Measurements from ENCODE around the gene RNU2-1.
"Not testable (repeated sequence)": the region's sequence is repeated elsewhere in the genome, so short reads cannot be mapped to it uniquely, and the experiment has no call there.

RNU2-1 gene

GRCh38 chr17:43216369-43216761 lies 17.4 kb downstream of the RNU2-1 start:
- DNase-seq (ENCODE audit: low read depth): no peak

GRCh38 chr17:43215341-43215740 lies 18.4 kb downstream of the RNU2-1 start:
- DNase-seq (ENCODE audit: low read depth): no peak

GRCh38 chr17:43213545-43213944 lies 20.2 kb downstream of the RNU2-1 start:
- DNase-seq (ENCODE audit: low read depth): no peak

- DNase-seq (ENCODE audit: low read depth): no peak
These were observed 20.9 kb downstream of the RNU2-1 start for GRCh38 chr17:43212641-43213490.

- peak; percentile 45 for DNase-seq (ENCODE audit: low read depth)
These were observed 22.0 kb downstream of the RNU2-1 start, which contains the start of gene TMEM106A for GRCh38 chr17:43211480-43212402. Gene TMEM106A, plus strand, starts transcription at chr17:43211875. Its CDS starts 1,167 bp downstream, at chr17:43213042.

GRCh38 chr17:43211123-43211479 lies 22.7 kb downstream of the RNU2-1 start:
- DNase-seq (ENCODE audit: low read depth): no peak

- DNase-seq (ENCODE audit: low read depth): no peak
These were observed 23.2 kb downstream of the RNU2-1 start for GRCh38 chr17:43210576-43210975.

GRCh38 chr17:43203013-43203412 lies 30.8 kb downstream of the RNU2-1 start:
- not testable (repeated sequence) for DNase-seq (ENCODE audit: low read depth)

GRCh38 chr17:43200127-43200526 lies 33.6 kb downstream of the RNU2-1 start:
- no peak for DNase-seq (ENCODE audit: low read depth)

- DNase-seq (ENCODE audit: low read depth): no peak
These were observed 34.1 kb downstream of the RNU2-1 start for GRCh38 chr17:43199633-43200032.

- DNase-seq (ENCODE audit: low read depth): no peak
These were observed 40.5 kb downstream of the RNU2-1 start for GRCh38 chr17:43193251-43193650.

- not testable (repeated sequence) for DNase-seq (ENCODE audit: low read depth)
These were observed 47.1 kb downstream of the RNU2-1 start for GRCh38 chr17:43186656-43187055.

- no peak for DNase-seq (ENCODE audit: low read depth)
These were observed 49.9 kb downstream of the RNU2-1 start for GRCh38 chr17:43183921-43184320.
